Inferior parietal cortex (tissue), 1 donor: Measurements from ENCODE around the gene PAK5.

Source experiments
- DNase-seq: peaks from one replicate; pipeline ENCODE4 v3.0.0-alpha.2; 2016; ENCODE audit errors: extremely low spot score

The PAK5 gene

DNA sequence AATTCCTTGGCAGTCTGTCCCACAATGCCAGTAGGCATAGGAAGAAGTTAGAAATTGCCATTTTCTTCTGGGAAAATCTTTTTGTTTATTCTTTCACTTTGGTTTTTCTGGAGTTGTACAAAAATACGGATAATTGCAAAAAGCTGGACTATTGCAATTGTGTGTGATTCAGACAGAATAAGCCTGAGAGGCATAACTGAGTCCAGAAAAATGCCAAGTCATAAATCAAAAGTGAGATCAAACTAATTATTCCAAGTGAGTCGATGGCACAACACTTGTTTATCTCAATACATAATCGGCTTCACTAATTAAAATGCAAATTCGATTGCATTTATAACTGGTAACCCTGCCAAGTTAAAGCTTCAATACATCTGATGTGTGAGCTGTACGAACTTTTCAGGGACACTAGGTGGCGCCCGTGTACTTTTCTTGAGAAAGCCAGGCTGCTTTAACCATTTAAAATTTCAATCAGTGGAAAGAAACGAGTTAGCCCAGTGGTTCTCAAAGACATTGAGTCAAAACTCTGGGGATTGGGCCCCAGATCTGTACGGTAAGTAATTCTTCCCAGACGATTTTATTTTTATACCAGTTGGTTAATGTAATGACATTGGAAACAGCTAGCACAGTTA, 221.9 kb downstream of the PAK5 start:
- peak; percentile 86 for DNase-seq

DNA sequence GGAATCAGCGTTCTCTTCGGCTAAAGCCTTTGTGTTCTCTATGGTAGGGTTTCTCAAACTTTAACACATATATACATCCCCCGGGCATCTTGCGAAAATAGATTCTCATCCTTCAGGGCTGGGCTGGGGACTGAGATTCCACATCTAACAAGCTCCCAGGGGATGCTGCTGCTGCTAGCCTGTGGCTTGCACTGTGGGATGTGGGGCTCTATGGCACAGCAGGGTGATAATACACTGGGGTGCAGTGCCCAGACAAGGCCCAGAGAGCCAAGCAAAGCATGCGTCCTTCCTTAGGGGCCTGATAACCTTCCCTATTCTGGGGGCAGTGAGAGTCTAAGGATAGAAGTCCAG, 222.4 kb downstream of the PAK5 start:
- no peak for DNase-seq

DNA sequence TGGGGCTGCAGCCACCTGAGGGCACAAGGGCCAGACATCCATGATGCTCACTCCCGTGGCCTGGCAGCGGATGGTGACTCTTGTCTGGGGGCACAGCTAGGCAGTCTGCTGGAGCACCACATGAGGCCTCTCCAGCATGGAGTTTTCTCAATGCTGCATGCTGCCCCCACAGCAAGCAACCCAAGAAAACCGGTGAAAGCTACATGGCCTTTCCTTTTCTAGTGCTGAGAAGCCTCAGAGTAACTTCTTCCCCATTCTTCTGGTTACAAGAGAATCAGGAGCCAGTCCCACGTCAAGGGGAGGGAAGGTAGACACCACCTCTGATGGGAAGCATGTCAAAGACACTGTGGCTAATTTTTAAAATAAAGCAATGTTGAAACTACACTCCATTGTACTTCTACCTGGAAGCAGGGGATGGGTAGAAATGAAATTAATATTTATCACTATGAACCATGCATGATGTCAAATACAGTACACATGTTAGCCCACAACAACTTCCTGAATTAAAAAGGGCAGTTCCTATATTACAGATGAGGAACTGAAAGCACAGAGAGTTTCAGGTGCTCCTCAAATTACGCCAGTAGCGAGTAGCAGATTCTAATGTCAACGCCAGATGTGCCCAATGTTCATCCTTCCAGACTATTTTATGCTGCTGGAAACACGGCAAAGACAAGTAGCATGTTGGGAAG, 223.0 kb downstream of the PAK5 start:
- no peak for DNase-seq

DNA sequence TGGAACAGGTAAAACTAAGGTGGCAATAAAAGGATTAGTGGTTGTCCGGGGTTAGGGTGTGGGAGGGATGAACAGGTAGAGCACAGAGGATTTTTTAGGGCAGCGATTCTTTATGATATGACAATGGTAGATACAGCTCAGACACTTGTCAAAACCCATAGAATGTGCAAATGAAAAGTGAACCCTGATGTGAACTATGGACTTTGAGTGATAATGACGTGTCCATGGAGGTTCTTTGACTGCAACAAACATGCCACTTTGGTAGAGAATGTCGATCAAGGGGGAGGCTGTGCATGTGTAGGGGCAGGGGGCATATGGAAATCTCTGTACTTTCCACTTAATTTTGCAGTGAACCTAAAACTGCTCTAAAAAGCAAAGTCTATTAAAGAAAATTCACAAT, 223.8 kb downstream of the PAK5 start:
- DNase-seq: no peak

DNA sequence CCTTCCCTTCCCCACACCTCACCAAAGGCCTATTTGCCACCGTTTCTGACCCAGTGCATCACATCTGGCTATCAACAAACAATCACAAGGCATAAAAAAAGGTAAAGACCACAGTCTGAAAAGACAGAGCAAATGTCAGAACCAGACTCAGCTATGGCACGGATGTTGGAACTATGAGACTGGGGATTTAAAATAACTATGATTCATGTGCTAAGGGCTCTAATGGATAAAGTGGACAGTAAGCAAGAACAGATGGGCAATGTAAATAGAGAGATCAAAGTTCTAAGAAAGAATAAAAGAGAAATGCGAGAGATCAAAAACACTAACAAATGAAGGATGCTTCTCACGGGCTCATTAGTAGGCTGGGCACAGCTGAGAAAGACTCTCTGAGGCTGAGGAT, 225.0 kb downstream of the PAK5 start:
- no peak for DNase-seq

DNA sequence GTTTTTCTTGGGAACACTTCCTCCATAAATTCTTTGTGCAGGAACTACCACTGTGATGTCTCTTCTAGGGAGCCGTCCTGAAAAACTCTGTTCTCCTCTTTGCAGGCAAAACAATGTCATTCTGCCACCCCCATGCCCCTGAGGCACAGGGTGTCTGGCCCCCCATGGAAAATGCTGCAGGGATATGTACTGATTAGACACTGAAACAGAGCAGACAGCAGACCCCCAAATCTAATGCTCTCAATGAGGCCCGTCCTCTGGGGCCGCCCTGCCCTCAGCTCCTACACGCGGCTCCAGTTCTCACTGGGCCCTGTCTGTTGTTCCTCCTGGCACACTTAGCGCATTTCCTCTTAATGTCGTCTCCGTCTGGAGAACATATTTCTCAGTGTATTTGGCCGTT, 227.0 kb downstream of the PAK5 start:
- no peak for DNase-seq

DNA sequence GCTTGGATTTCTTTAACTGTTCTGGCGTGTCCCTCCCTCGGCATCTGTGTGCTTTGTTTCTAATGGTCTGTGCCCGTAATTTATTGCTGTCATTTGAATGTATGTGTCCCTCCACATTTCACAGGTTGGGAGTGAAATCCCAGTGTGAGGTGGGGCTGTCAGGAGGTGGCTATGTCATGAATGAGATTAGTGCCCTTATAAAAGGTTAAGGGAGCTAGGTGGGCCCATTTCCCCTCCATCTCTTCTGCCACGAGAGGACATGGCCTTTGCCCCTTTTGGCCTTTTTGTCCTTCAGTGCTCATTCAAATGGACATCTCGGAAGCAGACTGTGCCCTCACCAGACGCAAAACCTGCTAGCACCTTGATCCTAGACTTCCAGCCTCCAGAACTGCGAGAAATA, 228.2 kb downstream of the PAK5 start:
- no peak for DNase-seq

DNA sequence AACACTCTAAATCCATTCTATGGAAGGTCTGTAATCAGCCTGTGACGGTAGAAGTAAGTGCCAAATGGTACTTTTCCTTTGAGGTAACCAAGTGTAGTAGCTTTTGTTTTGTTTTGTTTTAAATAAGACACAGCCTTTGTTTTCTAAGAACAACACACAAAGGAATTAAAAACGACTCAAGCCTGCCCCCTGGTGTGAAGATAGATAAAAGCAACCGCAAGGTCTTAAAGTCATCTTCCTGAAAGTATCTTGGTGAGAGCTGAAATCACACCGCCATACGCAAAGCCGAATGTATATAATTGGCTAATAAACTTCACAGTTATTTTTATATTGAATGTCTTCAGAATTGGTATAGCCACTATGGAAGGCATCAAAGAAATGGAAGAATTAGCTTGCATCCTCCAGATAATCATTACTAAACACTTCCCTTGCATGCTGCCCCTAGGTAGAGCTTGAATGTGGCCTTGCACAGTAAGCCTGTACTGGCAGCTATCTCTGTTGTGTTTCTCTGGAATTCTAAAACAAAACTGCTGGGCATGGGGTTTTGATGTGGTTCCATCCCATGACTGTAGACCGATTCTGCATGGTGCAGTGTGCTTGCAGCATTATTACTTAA, 228.9 kb downstream of the PAK5 start:
- peak; percentile 97 for DNase-seq

DNA sequence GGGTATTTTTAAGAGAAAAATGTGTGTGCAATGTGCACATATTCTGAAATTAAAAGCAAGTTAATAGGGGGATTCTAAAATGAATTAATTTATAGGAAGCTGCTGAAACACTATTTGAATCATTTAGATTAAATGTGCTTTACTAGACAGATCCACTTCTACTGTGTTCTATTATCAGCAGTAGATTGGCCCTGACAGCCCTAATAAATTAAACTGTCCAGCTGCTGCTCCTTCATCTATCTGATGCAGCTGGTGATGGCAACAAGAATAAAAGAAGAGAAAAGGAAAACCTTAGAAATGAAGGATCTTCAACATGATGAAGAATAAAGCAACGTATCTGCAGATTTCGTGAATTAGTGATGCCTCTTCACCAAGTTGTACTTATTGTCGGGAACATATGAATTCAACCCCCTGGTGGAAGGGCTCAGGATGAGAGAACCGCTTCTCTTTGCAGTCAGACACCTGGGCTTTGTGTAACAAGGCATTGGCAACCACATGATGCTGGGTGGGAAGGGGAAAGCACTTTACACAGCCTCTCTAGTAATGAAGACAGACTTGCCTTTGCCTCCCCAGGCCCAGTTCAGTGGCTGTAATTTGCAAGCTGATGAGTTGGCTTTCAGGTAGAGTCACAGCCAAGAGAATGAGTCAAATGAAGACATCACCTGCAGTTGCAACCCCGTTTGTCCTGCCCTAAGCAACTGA, 230.1 kb downstream of the PAK5 start:
- DNase-seq: no peak

DNA sequence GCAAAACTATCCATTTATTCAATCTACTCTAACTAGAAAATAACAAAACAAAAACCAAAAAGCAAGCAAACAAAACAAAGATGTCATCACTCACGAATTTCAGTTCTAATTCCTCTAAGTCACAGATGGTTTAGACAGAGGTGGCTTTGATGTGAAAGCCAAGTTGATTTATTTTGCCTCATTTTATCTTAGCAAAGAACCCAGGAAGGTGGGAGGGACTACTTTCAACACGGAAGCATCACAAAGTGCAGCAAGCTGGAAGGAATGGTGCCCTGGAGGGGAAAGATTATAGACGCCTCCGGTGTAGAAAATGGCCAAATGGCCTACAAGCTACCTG, 236.1 kb downstream of the PAK5 start:
- no peak for DNase-seq

DNA sequence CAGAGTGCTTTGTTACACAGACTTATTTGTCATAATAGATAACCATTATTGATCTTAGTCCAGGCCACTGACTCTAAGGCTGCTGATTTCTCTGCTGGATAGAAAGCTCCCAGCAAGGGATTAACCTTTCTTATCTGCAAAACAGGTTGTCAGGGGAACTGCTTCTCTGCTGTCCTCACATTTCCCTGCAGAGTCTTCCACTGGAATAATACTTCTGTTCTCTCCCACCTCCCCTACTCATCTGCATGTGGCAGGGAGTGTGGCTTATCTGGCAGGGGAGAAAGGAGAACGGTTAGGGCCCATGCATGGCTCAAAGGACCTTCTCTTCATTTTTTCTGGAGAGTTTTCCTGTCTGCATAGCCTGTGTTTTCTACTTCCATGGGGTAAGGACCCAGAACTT, 238.3 kb downstream of the PAK5 start:
- DNase-seq: no peak

DNA sequence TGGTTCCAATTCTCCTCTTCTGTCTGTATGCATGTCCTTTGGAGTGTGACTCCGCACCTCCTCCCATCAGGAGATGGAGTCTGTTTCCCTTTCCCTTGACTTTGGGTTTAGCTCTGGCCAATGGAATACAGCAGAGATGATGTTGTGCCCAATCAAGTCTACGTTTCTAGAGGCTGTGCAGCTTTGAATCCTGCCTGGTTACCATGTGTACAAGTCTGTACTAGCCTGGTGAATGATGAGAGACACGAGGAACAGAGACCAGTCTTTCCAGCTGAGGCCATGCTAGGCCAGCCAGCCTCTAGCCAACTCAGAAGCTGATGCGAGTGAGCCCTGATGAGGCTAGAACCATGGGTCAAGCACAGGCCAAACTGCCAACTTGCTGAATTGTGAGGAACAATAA, 241.3 kb downstream of the PAK5 start:
- no peak for DNase-seq

DNA sequence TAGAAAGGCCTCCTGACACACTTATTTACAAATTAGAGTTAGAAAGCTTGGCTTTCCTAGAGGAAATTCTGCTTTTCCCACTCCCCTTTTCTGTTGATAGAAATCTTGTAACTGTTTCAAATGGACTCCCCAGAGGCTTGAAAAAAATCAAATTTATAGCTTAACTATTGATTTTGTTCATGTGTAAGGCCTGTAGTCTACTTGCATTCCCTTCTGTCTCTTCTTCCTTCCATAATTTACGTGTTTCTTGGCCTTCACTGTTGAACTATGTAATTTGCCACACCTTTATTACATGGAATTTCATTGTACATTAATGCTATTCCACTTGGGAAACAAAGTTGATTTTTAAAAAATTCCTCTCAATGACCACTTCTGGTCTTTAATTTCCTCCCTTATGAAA, 243.1 kb downstream of the PAK5 start:
- no peak for DNase-seq

DNA sequence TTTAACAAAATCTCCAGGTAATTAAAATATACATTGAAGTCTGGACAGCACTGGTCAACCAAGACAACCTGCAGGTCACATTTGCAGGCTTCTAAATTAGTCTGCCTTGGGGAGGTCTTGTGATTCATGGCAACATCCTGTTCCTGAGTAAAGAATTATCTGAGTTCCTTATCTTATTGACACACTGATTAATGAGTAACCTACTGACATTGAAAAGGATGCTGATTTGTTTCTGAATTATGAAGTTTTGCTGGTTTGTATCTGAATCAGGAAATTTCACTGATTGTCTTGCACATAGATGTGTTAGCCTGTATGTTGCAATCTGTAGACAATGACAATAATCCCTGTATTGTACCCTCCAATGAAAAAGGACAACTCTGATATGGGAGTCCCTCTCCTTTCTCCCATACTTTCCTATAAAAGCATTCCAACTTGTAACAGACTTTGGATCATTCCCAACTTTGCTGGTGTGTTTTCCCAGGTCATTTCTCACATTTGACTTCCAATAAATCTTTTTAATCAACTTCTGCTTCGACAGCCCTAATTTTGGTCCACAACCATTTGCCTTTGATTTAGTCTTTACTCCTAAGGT, 244.5 kb downstream of the PAK5 start:
- no peak for DNase-seq

DNA sequence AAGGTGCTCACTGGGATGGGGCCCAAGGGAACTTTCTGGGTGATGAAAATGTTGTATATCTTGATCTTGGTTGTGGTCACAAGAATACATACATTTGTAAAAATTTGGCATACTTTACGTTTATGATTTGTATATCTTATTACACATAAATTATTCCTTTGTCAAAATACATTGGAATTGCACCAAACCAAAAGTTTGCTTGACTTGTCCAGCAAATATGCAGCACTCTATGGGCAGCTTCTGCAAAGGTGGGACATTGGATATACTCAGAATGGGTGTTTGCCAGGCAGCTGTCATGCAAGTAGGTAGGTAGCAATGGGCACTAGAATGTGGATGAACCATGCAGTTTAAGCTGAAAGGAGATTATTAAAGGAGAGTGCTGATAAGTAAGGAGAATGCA, 246.5 kb downstream of the PAK5 start:
- no peak for DNase-seq

DNA sequence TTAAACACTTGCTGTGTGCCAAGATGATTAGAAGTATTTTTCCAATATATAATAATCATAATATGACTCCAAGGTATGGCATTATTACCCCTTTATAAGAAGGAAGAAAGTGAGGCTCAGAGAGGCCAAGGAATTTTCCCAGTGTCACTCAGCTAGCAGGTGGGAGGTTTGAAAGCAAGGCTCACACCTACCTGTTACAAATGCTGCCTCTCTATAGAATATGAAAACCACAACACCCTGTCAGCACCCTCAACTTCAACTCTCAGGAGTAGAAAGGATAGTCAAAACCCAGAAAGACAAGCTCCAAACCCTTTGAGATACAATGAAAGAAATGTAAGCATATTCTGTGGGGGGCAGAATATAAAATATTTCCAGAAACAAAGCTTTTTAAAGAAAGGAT, 247.8 kb downstream of the PAK5 start:
- no peak for DNase-seq

DNA sequence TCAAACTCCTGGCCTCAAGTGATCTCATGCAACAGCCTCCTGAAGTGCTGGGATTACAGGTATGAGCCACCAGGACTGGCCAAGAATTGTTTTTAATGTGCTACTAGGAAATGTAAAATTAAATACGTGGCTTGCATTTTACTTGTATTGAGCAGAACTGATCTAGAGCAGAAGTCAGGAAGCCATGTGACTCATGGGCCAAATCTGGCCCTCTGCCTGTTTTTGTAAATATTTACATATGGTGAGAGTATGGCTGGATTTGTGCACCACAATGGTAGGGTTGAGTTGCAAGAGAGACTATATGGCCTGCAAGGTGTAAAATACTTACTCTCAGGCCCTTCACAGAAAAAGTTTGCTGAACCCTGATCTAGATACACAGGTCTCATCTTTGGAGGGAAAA, 248.7 kb downstream of the PAK5 start:
- no peak for DNase-seq

DNA sequence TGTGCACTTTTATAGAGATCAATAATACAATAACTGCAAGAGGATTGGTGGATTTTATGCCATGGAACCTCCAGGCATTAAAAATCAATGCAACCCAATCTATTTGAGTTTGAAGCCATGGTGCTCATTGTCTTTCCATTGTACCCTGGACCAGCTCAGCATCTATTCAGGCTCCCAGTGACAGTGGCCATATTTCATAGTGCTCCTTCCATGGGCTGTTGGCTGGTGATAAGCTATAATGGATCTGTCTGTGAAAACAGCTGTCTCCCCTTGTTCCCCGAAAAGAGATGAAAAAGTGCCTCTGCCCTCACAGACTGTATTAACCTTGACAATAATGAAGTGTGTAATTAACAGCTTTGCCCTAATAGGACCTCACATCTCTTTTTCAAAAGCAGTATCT, 250.2 kb downstream of the PAK5 start:
- no peak for DNase-seq

DNA sequence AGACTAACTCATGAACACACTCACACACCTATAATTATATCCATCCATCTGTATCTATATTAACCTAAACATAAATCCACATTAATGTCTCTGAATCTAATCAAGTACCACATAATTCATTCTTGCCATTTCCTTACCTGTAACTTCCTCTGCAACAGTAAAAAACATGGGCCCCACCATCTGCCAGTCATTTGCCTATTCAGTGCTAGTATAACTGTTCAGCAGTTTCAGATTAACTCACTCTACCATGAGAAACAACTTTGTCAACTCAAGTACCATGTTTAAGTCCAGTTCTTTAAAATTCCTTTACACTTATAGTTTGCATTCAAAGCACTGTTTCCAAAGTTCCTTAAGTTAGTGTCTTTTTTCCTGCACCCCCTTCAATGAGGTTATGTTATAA, 255.7 kb downstream of the PAK5 start:
- no peak for DNase-seq

DNA sequence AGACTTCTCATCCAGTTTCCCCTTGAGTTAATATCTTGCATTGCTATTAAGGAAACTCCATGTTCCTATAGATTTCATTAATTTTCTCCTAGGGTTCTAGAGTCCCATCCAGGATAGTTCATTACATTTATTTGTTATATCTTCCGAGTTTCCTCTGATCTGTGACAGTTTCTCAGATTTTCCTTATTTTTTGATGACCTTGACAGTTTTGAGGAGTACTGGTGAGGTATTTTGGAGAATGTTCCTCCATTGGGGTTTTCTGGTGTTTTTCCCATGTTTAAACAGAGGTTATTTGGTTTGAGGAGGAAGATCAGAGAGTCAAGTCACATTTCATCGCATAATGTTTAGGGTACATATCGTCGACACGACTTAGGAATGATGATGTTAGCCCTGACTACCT, 256.7 kb downstream of the PAK5 start:
- DNase-seq: no peak

DNA sequence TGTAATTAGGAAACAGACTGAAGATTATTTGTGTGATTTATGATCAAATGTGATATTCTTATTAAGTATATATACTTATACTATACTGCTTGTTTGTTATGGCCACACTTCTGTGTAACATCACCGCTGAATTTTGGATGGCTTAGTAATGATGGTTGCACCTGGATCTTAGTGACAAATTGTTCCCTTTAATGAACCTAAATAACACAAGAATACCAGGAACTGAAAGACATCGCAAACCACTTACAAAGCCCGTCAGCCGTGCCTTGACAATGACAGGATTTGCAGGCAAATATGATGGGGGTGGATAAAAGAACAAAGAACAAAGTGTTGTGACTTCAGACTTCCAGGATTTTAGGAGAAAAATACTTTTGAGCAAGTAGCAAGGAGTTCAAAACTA, 257.4 kb downstream of the PAK5 start:
- no peak for DNase-seq

DNA sequence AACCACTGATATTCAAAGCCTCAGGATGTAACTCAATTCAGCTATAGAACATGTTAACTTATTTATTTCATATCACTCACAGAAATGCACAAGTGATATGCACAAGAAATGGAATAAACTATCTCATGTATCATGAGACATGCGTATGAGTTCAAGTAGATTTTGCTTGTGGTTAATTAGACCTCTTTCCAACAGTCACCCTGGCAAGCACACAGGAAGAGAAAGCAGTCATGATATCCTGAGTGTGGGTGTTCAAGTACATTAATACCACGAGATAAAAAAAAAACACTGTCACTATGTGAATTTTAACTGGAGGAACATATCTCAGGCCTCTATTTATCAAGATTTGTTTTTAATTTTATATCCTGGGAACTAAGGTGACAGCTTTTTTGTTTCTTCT, 260.3 kb downstream of the PAK5 start:
- DNase-seq: no peak

DNA sequence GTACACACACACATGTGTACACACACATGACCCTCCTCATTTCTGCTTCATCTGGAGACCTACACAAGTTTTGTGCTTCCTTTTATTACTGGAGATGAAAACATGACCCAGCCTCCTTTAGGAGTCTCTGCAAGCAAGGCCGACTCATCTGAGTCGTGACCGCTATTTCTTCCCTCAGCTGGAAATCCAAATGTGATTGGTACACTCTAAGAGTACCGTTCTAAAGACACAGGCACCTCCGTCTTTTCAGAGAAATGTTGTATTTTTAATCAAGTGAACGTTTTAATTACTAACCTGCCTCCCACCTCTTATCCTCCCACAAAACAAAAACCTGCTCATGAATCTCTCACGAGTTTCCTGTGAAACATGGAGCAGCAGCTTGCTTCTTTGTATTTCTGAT, 261.5 kb downstream of the PAK5 start:
- DNase-seq: no peak
